ENCODE results near the gene DLG2.

DLG2 gene

GRCh38 chr11:84673753-84674152, 953.4 kb downstream of the DLG2 start:
- DNase-seq (ENCODE audit: low read depth in 1 of 2, low spot score in 1 of 2): no peak
- Histone ChIP-seq H3K4me3 (replicated peaks; ENCODE audit: insufficient read depth, low read length) (no peak overlapping the region), H3K27me3 (ENCODE audit: insufficient read depth, poor library complexity, severe bottlenecking) (no peaks in the 10 kb centered on the region), H3K27ac (replicated peaks) (no peak overlapping the region)
- no peak for TF ChIP-seq SPI1 (IDR thresholded peaks at IDR 0.05; ENCODE audit: borderline replicate concordance, low read depth)
- TF ChIP-seq REST (IDR thresholded peaks at IDR 0.05; ENCODE audit: insufficient replicate concordance, low read depth): peak; percentile 68

GRCh38 chr11:84671325-84671999, 955.7 kb downstream of the DLG2 start:
- TF ChIP-seq CTCF (IDR thresholded peaks at IDR 0.05; ENCODE audit: insufficient read depth, low read length): no peak
- no peak for TF ChIP-seq SPI1 (IDR thresholded peaks at IDR 0.05; ENCODE audit: borderline replicate concordance, low read depth)
- no peak for TF ChIP-seq REST (IDR thresholded peaks at IDR 0.05; ENCODE audit: insufficient replicate concordance, low read depth)
- TF ChIP-seq POLR2AphosphoS5 (IDR thresholded peaks at IDR 0.05; ENCODE audit: low read depth): no peak
- TF ChIP-seq GABPA (IDR thresholded peaks at IDR 0.05; ENCODE audit: low read depth): no peak
- H3K27me3 ChIP-seq (ENCODE audit: insufficient read depth, poor library complexity, severe bottlenecking): no peaks in the 10 kb centered on the region
- H3K4me3 ChIP-seq (replicated peaks; ENCODE audit: insufficient read depth, low read length): no peak overlapping the region
- no peak overlapping the region for H3K27ac ChIP-seq (replicated peaks)
- no peak for DNase-seq (ENCODE audit: low read depth in 1 of 2, low spot score in 1 of 2)

GRCh38 chr11:84663731-84664130, 963.4 kb downstream of the DLG2 start:
- DNase-seq (ENCODE audit: low read depth in 1 of 2, low spot score in 1 of 2): no peak
- TF ChIP-seq CTCF (IDR thresholded peaks at IDR 0.05; ENCODE audit: insufficient read depth, low read length) (no peak), GABPA (IDR thresholded peaks at IDR 0.05; ENCODE audit: low read depth) (no peak), SPI1 (IDR thresholded peaks at IDR 0.05; ENCODE audit: borderline replicate concordance, low read depth) (no peak), POLR2AphosphoS5 (IDR thresholded peaks at IDR 0.05; ENCODE audit: low read depth) (no peak), REST (IDR thresholded peaks at IDR 0.05; ENCODE audit: insufficient replicate concordance, low read depth) (no peak)
- Histone ChIP-seq H3K4me3 (replicated peaks; ENCODE audit: insufficient read depth, low read length) (no peak overlapping the region), H3K27me3 (ENCODE audit: insufficient read depth, poor library complexity, severe bottlenecking) (no peaks in the 10 kb centered on the region), H3K27ac (replicated peaks) (no peak overlapping the region)
